H1 (cell line): Measurements from ENCODE around the gene F10. TPM values are rescaled to one million over a fixed set of nuclear protein-coding genes. Genes with fewer than 3 reads are reported as not detected.
"Not testable (repeated sequence)": the region's sequence is repeated elsewhere in the genome, so short reads cannot be mapped to it uniquely, and the experiment has no call there.

Source experiments
- CTCF ChIA-PET: fragments of 300-600 bp; sonication (Branson Sonifier 250); formaldehyde crosslinking; loops from one replicate; lab custom pipeline; 2021; ENCODE audit not compliant: partially characterized antibody; lab: Charles Lee
- POLR2A ChIA-PET: fragments of 300-600 bp; sonication (Branson Sonifier 250); formaldehyde crosslinking; loops from one replicate; lab custom pipeline; 2021; ENCODE audit warnings: inconsistent platforms; ENCODE audit not compliant: partially characterized antibody; lab: Charles Lee
- DNase-seq, 2 experiments: peaks; one replicate each; pipeline versions ENCODE4 v3.0.0 to v3.0.0-alpha.2; 2010 to 2022; ENCODE audit warnings: low spot score in 2 of 2, low read depth in 1 of 2, mixed read lengths in 1 of 2
- FAIRE-seq: peaks from 2 replicates; lab custom pipeline; 2011; peaks lifted over from hg19 to GRCh38; lab: Jason Lieb, UNC
- H2AFZ ChIP-seq: 2 replicates; pipeline ENCODE4 v1.8.1; 2012; ENCODE audit warnings: low read length, inconsistent platforms
- H2AK5ac ChIP-seq: 2 replicates; pipeline ENCODE4 v1.6.1; 2013; ENCODE audit warnings: low read depth, low read length
- H2BK120ac ChIP-seq: replicated peaks from 2 replicates; pipeline ENCODE3; 2013; ENCODE audit warnings: low read depth, low read length, inconsistent platforms
- H2BK12ac ChIP-seq: 2 replicates; pipeline ENCODE4 v1.6.1; 2013; ENCODE audit warnings: low read depth, low read length
- H2BK15ac ChIP-seq: 2 replicates; pipeline ENCODE4 v1.6.1; 2013; ENCODE audit warnings: low read length
- H2BK20ac ChIP-seq: 2 replicates; pipeline ENCODE4 v1.6.1; 2013; ENCODE audit warnings: low read length
- H2BK5ac ChIP-seq: 2 replicates; pipeline ENCODE4 v1.6.1; 2013; ENCODE audit warnings: low read depth, low read length
- H3K14ac ChIP-seq: 2 replicates; pipeline ENCODE4 v1.6.1; 2013; ENCODE audit warnings: inconsistent platforms; ENCODE audit not compliant: insufficient read length
- H3K18ac ChIP-seq: 2 replicates; pipeline ENCODE4 v1.6.1; 2013; ENCODE audit warnings: low read length; ENCODE audit errors: extremely low read depth
- H3K23ac ChIP-seq: 2 replicates; pipeline ENCODE4 v1.6.1; 2013; ENCODE audit warnings: inconsistent platforms; ENCODE audit not compliant: insufficient read length
- H3K23me2 ChIP-seq: 2 replicates; pipeline ENCODE4 v1.6.1; 2013; ENCODE audit warnings: low read depth, low read length
- H3K27ac ChIP-seq: 2 replicates; pipeline ENCODE4 v1.6.1; 2011; ENCODE audit warnings: low read depth, low read length, inconsistent platforms
- H3K27me3 ChIP-seq, 4 experiments: replicated peaks in 1 of 4; 1 replicate in 1 of 4; 2 replicates in 3 of 4; pipeline versions ENCODE4 v1.6.1 to v1.8.1; 2011 to 2013; ENCODE audit warnings: low read length in 3 of 4, mild to moderate bottlenecking in 3 of 4, inconsistent platforms in 2 of 4, mixed read lengths in 2 of 4, moderate library complexity in 1 of 4; ENCODE audit not compliant: control insufficient read depth in 3 of 4, insufficient read depth in 3 of 4; ENCODE audit errors: extremely low read depth in 1 of 4
- H3K36me3 ChIP-seq, 4 experiments: 2 replicates each; pipeline versions ENCODE4 v1.6.1 to v1.8.1; 2011 to 2013; ENCODE audit warnings: mild to moderate bottlenecking in 4 of 4, low read length in 3 of 4, moderate library complexity in 2 of 4, control low read depth in 1 of 4, inconsistent platforms in 1 of 4; ENCODE audit not compliant: insufficient read depth in 4 of 4, control insufficient read depth in 2 of 4
- H3K4ac ChIP-seq: replicated peaks from 2 replicates; pipeline ENCODE3; 2013; ENCODE audit warnings: low read length, low read depth, mixed read lengths, inconsistent platforms; ENCODE audit not compliant: insufficient read length
- H3K4me1 ChIP-seq, 4 experiments: replicated peaks in 1 of 4; 1 replicate in 1 of 4; 2 replicates in 3 of 4; pipeline versions ENCODE4 v1.6.1 to v1.8.1; 2011 to 2013; ENCODE audit warnings: low read length in 3 of 4, inconsistent platforms in 2 of 4, mixed read lengths in 1 of 4; ENCODE audit not compliant: insufficient read depth in 4 of 4, control insufficient read depth in 3 of 4
- H3K4me2 ChIP-seq, 2 experiments: 2 replicates each; pipeline versions ENCODE4 v1.6.1 to v1.8.1; 2011 to 2013; ENCODE audit warnings: low read depth in 2 of 2, low read length in 2 of 2, control low read depth in 1 of 2, inconsistent platforms in 1 of 2, mild to moderate bottlenecking in 1 of 2; ENCODE audit not compliant: insufficient read depth in 1 of 2
- H3K4me3 ChIP-seq, 4 experiments: fragments of 200-600, 300-600 bp in 1 of 4; sonication (generic), shearing (Covaris generic), sonication (Bioruptor Twin) in 1 of 4; 2 replicates each; pipeline versions ENCODE4 v1.5.1 to v1.8.1; 2011 to 2016; ENCODE audit warnings: low read length in 4 of 4, low read depth in 3 of 4, control low read depth in 2 of 4, inconsistent platforms in 2 of 4, mild to moderate bottlenecking in 2 of 4, mixed read lengths in 1 of 4, moderate library complexity in 1 of 4; ENCODE audit not compliant: insufficient read depth in 2 of 4; ENCODE audit errors: extremely low read depth in 1 of 4
- H3K56ac ChIP-seq: replicated peaks from 2 replicates; pipeline ENCODE3; 2013; ENCODE audit warnings: low read depth, mild to moderate bottlenecking, mixed read lengths, low read length, inconsistent platforms; ENCODE audit not compliant: insufficient read length
- H3K79me1 ChIP-seq: 2 replicates; pipeline ENCODE4 v1.6.1; 2013; ENCODE audit warnings: low read depth, low read length, control low read depth
- H3K79me2 ChIP-seq, 2 experiments: 2 replicates each; pipeline versions ENCODE4 v1.6.1 to v1.8.1; 2012 to 2013; ENCODE audit warnings: low read length in 2 of 2, mild to moderate bottlenecking in 2 of 2, inconsistent platforms in 1 of 2; ENCODE audit not compliant: insufficient read depth in 2 of 2, control insufficient read depth in 1 of 2
- H3K9ac ChIP-seq, 4 experiments: replicated peaks in 1 of 4; 1 replicate in 1 of 4; 2 replicates in 3 of 4; pipeline versions ENCODE4 v1.6.1 to v1.8.1; 2011 to 2013; ENCODE audit warnings: low read depth in 3 of 4, low read length in 3 of 4, control low read depth in 2 of 4, mild to moderate bottlenecking in 2 of 4, moderate library complexity in 2 of 4, inconsistent platforms in 1 of 4; ENCODE audit errors: extremely low read depth in 1 of 4
- H3K9me3 ChIP-seq, 2 experiments: 2 replicates each; pipeline versions ENCODE4 v1.6.1 to v1.8.1; 2012 to 2013; ENCODE audit warnings: mild to moderate bottlenecking in 2 of 2, moderate library complexity in 2 of 2, control low read depth in 1 of 2, inconsistent platforms in 1 of 2, low read depth in 1 of 2, low read length in 1 of 2, mixed read lengths in 1 of 2; ENCODE audit not compliant: insufficient read depth in 2 of 2
- H4K20me1 ChIP-seq, 2 experiments: replicated peaks in 1 of 2; 2 replicates each; pipeline versions ENCODE3 to v1.8.1; 2011 to 2013; ENCODE audit warnings: inconsistent platforms in 2 of 2, low read length in 2 of 2, mild to moderate bottlenecking in 1 of 2; ENCODE audit not compliant: insufficient read depth in 2 of 2, control insufficient read depth in 1 of 2
- H4K5ac ChIP-seq: 2 replicates; pipeline ENCODE4 v1.6.1; 2013; ENCODE audit warnings: low read length, low read depth, mixed read lengths, inconsistent platforms; ENCODE audit not compliant: insufficient read length
- H4K8ac ChIP-seq: 2 replicates; pipeline ENCODE4 v1.8.0; 2013; ENCODE audit warnings: mild to moderate bottlenecking, moderate library complexity, low read length, inconsistent platforms; ENCODE audit not compliant: insufficient read depth; ENCODE audit errors: extremely low read depth
- H4K91ac ChIP-seq: replicated peaks from 2 replicates; pipeline ENCODE3; 2013; ENCODE audit warnings: low read length, mixed read lengths, inconsistent platforms; ENCODE audit not compliant: insufficient read length
- WGBS, 2 experiments: shearing (Covaris generic) in 1 of 2; methylation state at CpG; one replicate each; pipeline versions ENCODE4 v1.1.6 to v1.1.7; 2013 to 2015; ENCODE audit warnings: low lambda C conversion rate in 2 of 2, mixed read lengths in 2 of 2, inconsistent platforms in 1 of 2, low coverage in 1 of 2, missing lambda C conversion rate in 1 of 2; ENCODE audit not compliant: insufficient replicate concordance in 2 of 2, insufficient coverage in 1 of 2, insufficient read length in 1 of 2; ENCODE audit errors: extremely low coverage in 1 of 2, missing lambda C conversion rate in 1 of 2; 5-methylcytosine and 5-hydroxymethylcytosine counted together
- polyA plus RNA-seq, 7 experiments: library from polyadenylated mRNA; depleted of rRNA in 3 of 7; stranded (reverse) in 5 of 7; unstranded in 2 of 7; fragments of >200 nt in 5 of 7; fragments of 200-250 nt in 2 of 7; gene quantifications; 1 replicate in 5 of 7; 2 replicates in 1 of 7; 4 replicates in 1 of 7; pipeline versions ENCODE4 v1.2.1 to v1.2.3, GENCODE V29; 2011 to 2013; ENCODE audit warnings: missing spikeins in 2 of 7, mixed read lengths in 2 of 7
- total RNA-seq: library from RNA; stranded (reverse); fragmentation: NEBNext Ultra II Directional; extraction: Animal tissue kit (Norgen Biotek cat#: 25700); gene quantifications from 2 replicates; pipeline ENCODE4 v1.2.1, GENCODE V29; 2021

F10 gene
- total and polyA plus RNA-seq, 2 of the 8 experiments (the other 6 are each of a cell fraction or from before 2014, with no cell fraction given) = 2.0 to 4.2 TPM

DNA sequence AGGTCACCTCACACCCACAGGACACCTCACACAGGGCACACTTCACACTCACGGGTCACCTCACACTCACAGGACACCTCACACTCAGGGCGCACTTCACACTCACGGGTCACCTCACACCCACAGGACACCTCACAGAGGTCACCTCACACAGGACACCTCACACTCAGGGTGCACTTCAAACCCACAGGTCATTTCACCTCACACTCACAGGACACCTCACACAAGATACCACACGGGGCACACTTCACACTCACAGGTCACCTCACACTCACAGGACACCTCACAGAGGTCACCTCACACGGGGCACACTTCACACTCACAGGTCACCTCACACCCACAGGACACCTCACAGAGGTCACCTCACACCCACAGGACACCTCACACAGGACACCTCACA, 10.8 kb upstream of the F10 start:
- H2BK120ac ChIP-seq, DNase-seq, H3K56ac ChIP-seq, H2BK15ac ChIP-seq, H3K79me2 ChIP-seq, H3K4me2 ChIP-seq, H2BK20ac ChIP-seq, H4K91ac ChIP-seq, H4K8ac ChIP-seq, CTCF ChIA-PET, H2BK5ac ChIP-seq, POLR2A ChIA-PET, H3K23ac ChIP-seq, H3K9me3 ChIP-seq, FAIRE-seq, H2BK12ac ChIP-seq, H3K36me3 ChIP-seq, H3K14ac ChIP-seq, H3K4ac ChIP-seq, H4K5ac ChIP-seq, H2AFZ ChIP-seq, H3K4me3 ChIP-seq, H4K20me1 ChIP-seq, H3K79me1 ChIP-seq, H3K18ac ChIP-seq, H3K4me1 ChIP-seq, H3K9ac ChIP-seq, H2AK5ac ChIP-seq, H3K27ac ChIP-seq: not testable (repeated sequence)
- H3K27me3 ChIP-seq = peaks cover 21 to 24% (median 23%) of the 10 kb centered on the region in 4 experiments; a peak in 6 of 7 replicates
- 95% methylated on average over 5 of the region's 5 CpGs; no CpG with 5 or more reads in 1 of the 2 experiments for WGBS, 2 experiments
- H3K23me2 ChIP-seq = peaks cover 12% of the 10 kb centered on the region; the same call in 1 of the 2 replicates

DNA sequence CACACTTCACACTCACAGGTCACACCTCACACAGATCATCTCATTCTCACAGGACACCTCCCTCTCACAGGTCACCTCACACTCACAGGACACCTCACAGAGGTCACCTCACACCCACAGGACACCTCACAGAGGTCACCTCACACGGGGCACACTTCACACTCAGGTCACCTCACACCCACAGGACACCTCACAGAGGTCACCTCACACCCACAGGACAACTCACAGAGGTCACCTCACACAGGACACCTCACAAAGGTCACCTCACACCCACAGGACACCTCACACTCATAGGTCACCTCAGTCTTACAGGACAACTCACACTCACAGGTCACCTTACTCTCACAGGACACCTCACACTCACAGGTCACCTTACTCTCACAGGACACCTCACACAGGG, 10.1 kb upstream of the F10 start:
- FAIRE-seq, H3K9ac ChIP-seq, H2AFZ ChIP-seq, H3K36me3 ChIP-seq, H3K4ac ChIP-seq, H3K4me1 ChIP-seq, H2BK12ac ChIP-seq, H3K79me1 ChIP-seq, DNase-seq, H3K9me3 ChIP-seq, H3K79me2 ChIP-seq, H4K91ac ChIP-seq, H3K23ac ChIP-seq, H2BK120ac ChIP-seq, H3K27ac ChIP-seq, H3K14ac ChIP-seq, H4K20me1 ChIP-seq, H3K18ac ChIP-seq, H2AK5ac ChIP-seq, H4K5ac ChIP-seq, H3K4me3 ChIP-seq, H2BK15ac ChIP-seq, H3K56ac ChIP-seq, POLR2A ChIA-PET, H2BK20ac ChIP-seq, H4K8ac ChIP-seq, H2BK5ac ChIP-seq, H3K4me2 ChIP-seq: not testable (repeated sequence)
- CTCF ChIA-PET = interaction anchor here (1.4 kb wide), 1 partner anchor 26 kb away, joined by 5 read pairs; no protein-coding TSS in a partner anchor
- 80% methylated on average over 1 of the region's 1 CpG; no CpG with 5 or more reads in 1 of the 2 experiments for WGBS, 2 experiments
- H3K23me2 ChIP-seq = peaks cover 12% of the 10 kb centered on the region; the same call in 1 of the 2 replicates
- peaks cover 21 to 24% (median 23%) of the 10 kb centered on the region in 4 experiments; a peak in 6 of 7 replicates for H3K27me3 ChIP-seq
